WTC11 (cell line): ENCODE results near the gene LENG8. TPM values are rescaled to one million over a fixed set of nuclear protein-coding genes. Genes with fewer than 3 reads are reported as not detected.

Experiments used
- ATAC-seq: fragments of 200-7000 bp; cut with Tn5 transposase; 2 replicates; pipeline ENCODE4 v1.10.0; 2021; ENCODE audit warnings: mild to moderate bottlenecking, moderate library complexity
- CTCF ChIA-PET: fragments of 300-600 bp; sonication (Branson Sonifier 250); formaldehyde crosslinking; loops from one replicate; lab custom pipeline; 2021; ENCODE audit warnings: antibody characterized with exemption; lab: Charles Lee
- POLR2A ChIA-PET: fragments of 350-600 bp; sonication (Branson Sonifier 250); formaldehyde crosslinking; loops from one replicate; lab custom pipeline; 2021; ENCODE audit warnings: antibody characterized with exemption; lab: Charles Lee
- DNase-seq: peaks from one replicate; pipeline ENCODE4 v3.0.0; 2021; ENCODE audit warnings: low spot score
- H3K27ac Mint-ChIP-seq: 2 replicates; pipeline ENCODE4 v1.8.0; 2021; ENCODE audit warnings: mixed read lengths
- H3K27me3 Mint-ChIP-seq: 2 replicates; pipeline ENCODE4 v1.8.0; 2021; ENCODE audit warnings: low read depth, mild to moderate bottlenecking, moderate library complexity, mixed read lengths
- H3K36me3 Mint-ChIP-seq: 2 replicates; pipeline ENCODE4 v1.8.0; 2021; ENCODE audit warnings: mixed read lengths
- H3K4me1 Mint-ChIP-seq: 2 replicates; pipeline ENCODE4 v1.8.0; 2022; ENCODE audit warnings: mixed read lengths
- H3K4me3 Mint-ChIP-seq: 2 replicates; pipeline ENCODE4 v1.8.0; 2021; ENCODE audit warnings: mild to moderate bottlenecking, moderate library complexity, mixed read lengths
- H3K9me3 Mint-ChIP-seq: 2 replicates; pipeline ENCODE4 v1.8.0; 2021; ENCODE audit warnings: mixed read lengths
- CDX4 ChIP-seq: fragments of 250-450 bp; sonication (Bioruptor Pico); IDR thresholded peaks from 2 replicates; pipeline ENCODE4 v1.9.0; 2021; ENCODE audit warnings: moderate library complexity, mild to moderate bottlenecking, inconsistent platforms, borderline replicate concordance
- HMGA2 ChIP-seq: fragments of 250-450 bp; sonication (Bioruptor Pico); IDR thresholded peaks from 2 replicates; pipeline ENCODE4 v1.4.0; 2021; ENCODE audit warnings: mild to moderate bottlenecking, moderate library complexity
- HMGXB4 ChIP-seq: sonication (generic); formaldehyde crosslinking; IDR thresholded peaks from 2 replicates; pipeline ENCODE4 v1.8.1; 2023; ENCODE audit warnings: mild to moderate bottlenecking, moderate library complexity, missing genetic modification reagents
- NR1H2 ChIP-seq: sonication (generic); formaldehyde crosslinking; IDR thresholded peaks from 2 replicates; pipeline ENCODE4 v1.9.0; 2021; ENCODE audit warnings: mild to moderate bottlenecking, moderate library complexity, missing genetic modification reagents
- NR2C2 ChIP-seq: sonication (generic); formaldehyde crosslinking; IDR thresholded peaks from 2 replicates; pipeline ENCODE4 v1.8.0; 2022; ENCODE audit warnings: mild to moderate bottlenecking, missing genetic modification reagents
- ZNF138 ChIP-seq: sonication (generic); formaldehyde crosslinking; conservative IDR thresholded peaks from 2 replicates; pipeline ENCODE4 v1.8.1; 2022; ENCODE audit warnings: mild to moderate bottlenecking, moderate library complexity, missing genetic modification reagents
- ZNF232 ChIP-seq: sonication (generic); formaldehyde crosslinking; IDR thresholded peaks from 2 replicates; pipeline ENCODE4 v1.8.0; 2022; ENCODE audit warnings: mild to moderate bottlenecking, missing genetic modification reagents
- ZNF263 ChIP-seq: sonication (generic); formaldehyde crosslinking; IDR thresholded peaks from 2 replicates; pipeline ENCODE4 v1.8.1; 2022; ENCODE audit warnings: low read depth, mild to moderate bottlenecking, moderate library complexity, missing genetic modification reagents
- ZNF416 ChIP-seq: fragments of 250-450 bp; sonication (Bioruptor Pico); IDR thresholded peaks from 2 replicates; pipeline ENCODE4 v1.9.0; 2021; ENCODE audit warnings: mild to moderate bottlenecking, inconsistent platforms
- ZNF512 ChIP-seq: sonication (generic); formaldehyde crosslinking; IDR thresholded peaks from 2 replicates; pipeline ENCODE4 v1.8.1; 2022; ENCODE audit warnings: missing genetic modification reagents, borderline replicate concordance
- ZNF532 ChIP-seq: fragments of 250-450 bp; sonication (Bioruptor Pico); IDR thresholded peaks from 2 replicates; pipeline ENCODE4 v1.9.0; 2021; ENCODE audit warnings: mild to moderate bottlenecking, borderline replicate concordance
- ZNF671 ChIP-seq: fragments of 250-450 bp; sonication (Bioruptor Pico); IDR thresholded peaks from 2 replicates; pipeline ENCODE4 v1.8.0; 2021; ENCODE audit warnings: mild to moderate bottlenecking
- total RNA-seq: library from RNA; stranded (reverse); gene quantifications from 3 replicates; pipeline ENCODE4 v1.2.3, GENCODE V29; 2021
- TF ChIP-seq, protein P1 (sequence below): sonication (generic); formaldehyde crosslinking; IDR thresholded peaks from 2 replicates; pipeline ENCODE4 v1.8.1; 2022; ENCODE audit warnings: mild to moderate bottlenecking, missing genetic modification reagents, moderate library complexity, borderline replicate concordance

Gene LENG8
- total RNA-seq, 1 experiment from 2014 or later, result 175 TPM

DNA sequence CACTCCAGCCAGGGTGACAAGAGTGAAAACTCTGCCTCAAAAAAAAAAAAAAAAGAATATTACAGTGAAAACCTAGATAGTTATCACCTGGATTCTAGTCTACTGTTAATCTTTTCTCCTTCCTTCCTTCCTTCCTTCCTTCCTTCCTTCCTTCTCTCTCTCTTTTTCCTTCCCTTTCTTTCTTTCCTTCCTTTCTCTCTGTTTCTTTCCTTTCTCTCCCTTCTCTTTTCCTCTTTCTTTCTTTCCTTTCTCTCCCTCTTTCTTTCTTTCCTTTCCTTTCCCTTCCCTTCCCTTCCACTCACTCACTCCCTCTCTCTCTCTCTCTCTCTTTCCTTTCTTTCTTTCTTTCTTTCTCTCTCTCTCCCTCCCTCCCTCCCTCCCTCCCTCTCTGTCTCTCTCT lies 43.4 kb upstream of the LENG8 start:
- no peak for DNase-seq
- Mint-ChIP-seq H3K27me3 (peaks cover 49% of the 10 kb centered on the region), H3K9me3 (peaks cover 10% of the 10 kb centered on the region), H3K4me3 (no peak overlapping the region), H3K27ac (no peak overlapping the region), H3K4me1 (peaks cover 6% of the 10 kb centered on the region), H3K36me3 (peaks cover 3% of the 10 kb centered on the region; the same call in 1 of the 2 replicates)
- no peak for ATAC-seq
- CTCF ChIA-PET, result interaction anchor here (2.3 kb wide), 1 partner anchor 14 kb away, joined by 8 read pairs; no protein-coding TSS in a partner anchor
- POLR2A ChIA-PET, result no interaction called here
- TF ChIP-seq ZNF512, result no peak
- TF ChIP-seq ZNF263 (CRISPR knock-in tag), result no peak
- no peak for TF ChIP-seq NR1H2 (CRISPR knock-in tag)
- no peak for TF ChIP-seq ZNF138 (CRISPR knock-in tag)
- TF ChIP-seq HMGA2 (CRISPR knock-in tag), result no peak
- TF ChIP-seq, protein P1, sequence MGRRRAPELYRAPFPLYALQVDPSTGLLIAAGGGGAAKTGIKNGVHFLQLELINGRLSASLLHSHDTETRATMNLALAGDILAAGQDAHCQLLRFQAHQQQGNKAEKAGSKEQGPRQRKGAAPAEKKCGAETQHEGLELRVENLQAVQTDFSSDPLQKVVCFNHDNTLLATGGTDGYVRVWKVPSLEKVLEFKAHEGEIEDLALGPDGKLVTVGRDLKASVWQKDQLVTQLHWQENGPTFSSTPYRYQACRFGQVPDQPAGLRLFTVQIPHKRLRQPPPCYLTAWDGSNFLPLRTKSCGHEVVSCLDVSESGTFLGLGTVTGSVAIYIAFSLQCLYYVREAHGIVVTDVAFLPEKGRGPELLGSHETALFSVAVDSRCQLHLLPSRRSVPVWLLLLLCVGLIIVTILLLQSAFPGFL (CRISPR knock-in tag), result no peak

DNA sequence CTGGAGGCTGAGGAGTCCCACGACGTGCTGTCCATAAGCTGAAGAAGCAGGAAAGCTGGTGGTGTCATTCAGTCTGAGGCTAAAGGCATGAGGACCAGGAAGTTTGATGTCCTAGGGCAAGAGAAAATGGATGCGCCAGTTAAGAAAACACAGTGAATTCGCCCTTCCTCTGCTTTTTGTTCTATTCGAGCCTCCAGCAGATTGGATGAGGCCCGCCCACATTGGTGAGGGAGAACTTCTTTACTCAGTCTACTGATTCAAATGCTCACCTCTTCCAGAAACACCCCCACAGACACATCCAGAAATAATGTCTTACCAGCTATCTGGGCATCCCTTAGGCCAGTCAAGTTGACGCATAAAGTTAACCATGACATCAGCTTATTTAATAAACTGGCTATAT lies 41.2 kb upstream of the LENG8 start:
- Mint-ChIP-seq H3K36me3 (peaks cover 3% of the 10 kb centered on the region; the same call in 1 of the 2 replicates), H3K4me3 (no peak overlapping the region)
- no peak for ATAC-seq

More for the DNA sequence above, 41.2 kb upstream of the LENG8 start:
- ChIA-PET POLR2A (no interaction called here), CTCF (interaction anchor here (1.8 kb wide), 1 partner anchor 16 kb away, joined by 7 read pairs; no protein-coding TSS in a partner anchor)
- no peak for DNase-seq
- Mint-ChIP-seq H3K9me3 (peaks cover 11% of the 10 kb centered on the region), H3K27ac (no peak overlapping the region), H3K27me3 (peaks cover 66% of the 10 kb centered on the region), H3K4me1 (peaks cover 11% of the 10 kb centered on the region)
- no peak for TF ChIP-seq ZNF532 (CRISPR knock-in tag)
- TF ChIP-seq HMGXB4 (CRISPR knock-in tag), result no peak
- TF ChIP-seq ZNF416 (CRISPR knock-in tag), result no peak
- TF ChIP-seq NR2C2 (CRISPR knock-in tag), result no peak
- no peak for TF ChIP-seq ZNF671 (CRISPR knock-in tag)
- TF ChIP-seq, protein P1 (CRISPR knock-in tag), result no peak
- TF ChIP-seq ZNF232 (CRISPR knock-in tag), result no peak
- no peak for TF ChIP-seq CDX4 (CRISPR knock-in tag)
